Activated T-cell treated with anti-CD3 and anti-CD28 coated beads, Interleukin-2, amount 50 U/mL, for 48 hours (primary cell): Measurements from ENCODE around the gene CCDC15.

Experiments used
- DNase-seq, 2 experiments: peaks; one replicate each; pipeline ENCODE4 v3.0.0-alpha.2; 2020

CCDC15 gene, protein sequence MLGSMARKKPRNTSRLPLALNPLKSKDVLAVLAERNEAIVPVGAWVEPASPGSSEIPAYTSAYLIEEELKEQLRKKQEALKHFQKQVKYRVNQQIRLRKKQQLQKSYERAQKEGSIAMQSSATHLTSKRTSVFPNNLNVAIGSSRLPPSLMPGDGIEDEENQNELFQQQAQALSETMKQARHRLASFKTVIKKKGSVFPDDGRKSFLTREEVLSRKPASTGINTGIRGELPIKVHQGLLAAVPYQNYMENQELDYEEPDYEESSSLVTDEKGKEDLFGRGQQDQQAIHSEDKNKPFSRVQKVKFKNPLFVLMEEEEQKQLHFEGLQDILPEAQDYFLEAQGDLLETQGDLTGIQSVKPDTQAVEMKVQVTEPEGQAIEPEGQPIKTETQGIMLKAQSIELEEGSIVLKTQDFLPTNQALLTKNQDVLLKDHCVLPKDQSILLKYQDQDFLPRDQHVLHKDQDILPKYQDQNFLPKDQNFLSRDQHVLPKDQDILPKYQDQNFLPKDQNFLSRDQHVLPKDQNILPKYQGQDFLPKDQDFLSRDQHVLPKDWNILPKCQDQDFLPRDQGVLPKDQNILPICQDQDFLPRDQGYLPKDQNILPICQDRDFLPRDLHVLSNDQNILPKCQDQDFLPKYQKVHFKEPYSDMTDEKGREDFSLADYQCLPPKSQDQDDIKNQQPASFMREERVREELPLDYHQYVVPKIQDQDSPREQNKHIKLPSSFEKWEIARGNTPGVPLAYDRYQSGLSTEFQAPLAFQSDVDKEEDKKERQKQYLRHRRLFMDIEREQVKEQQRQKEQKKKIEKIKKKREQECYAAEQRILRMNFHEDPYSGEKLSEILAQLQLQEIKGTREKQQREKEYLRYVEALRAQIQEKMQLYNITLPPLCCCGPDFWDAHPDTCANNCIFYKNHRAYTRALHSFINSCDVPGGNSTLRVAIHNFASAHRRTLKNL

DNA sequence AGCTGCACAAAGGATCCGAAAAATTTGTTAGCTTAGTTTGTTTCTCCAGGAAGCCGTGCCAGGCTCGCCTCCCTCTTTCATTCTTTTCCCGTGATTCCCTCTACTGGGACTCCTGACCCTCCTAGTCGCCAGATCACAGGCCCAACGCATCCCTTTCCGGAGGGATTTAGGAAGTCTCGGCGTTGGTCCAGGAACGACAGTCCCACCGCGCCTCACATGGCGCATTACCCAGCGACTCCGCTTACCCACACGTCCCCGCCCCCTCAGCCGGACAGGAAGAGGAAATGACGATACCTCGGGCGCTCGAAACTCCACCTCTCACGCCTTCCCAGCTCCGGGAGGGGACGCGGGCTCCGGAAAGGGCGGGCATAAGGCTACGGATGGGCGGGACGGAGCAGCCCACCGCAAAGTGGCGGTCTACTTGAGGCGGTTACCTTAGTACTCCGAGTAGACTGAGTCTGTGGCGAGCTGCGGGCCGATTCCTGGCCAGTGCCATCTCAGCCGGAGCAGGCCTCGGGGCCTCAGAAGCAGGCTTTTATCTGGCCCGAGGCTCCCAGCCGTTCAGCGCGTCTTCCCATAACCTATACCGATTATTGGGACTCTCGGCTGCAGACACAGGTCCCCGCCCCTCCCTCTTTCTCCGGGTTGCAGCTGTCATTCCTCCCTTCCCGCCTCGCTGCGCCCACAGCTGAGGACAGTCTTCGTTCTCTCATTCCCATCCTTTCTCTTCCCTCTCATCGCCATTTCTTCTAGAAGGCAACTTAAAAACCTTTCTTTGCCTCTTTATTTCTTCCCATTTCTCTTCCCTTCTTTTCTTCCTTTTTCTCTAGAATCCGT, at the start of gene CCDC15:
Gene CCDC15, plus strand, starts transcription at position 450 of the 837 bp plus-strand sequence. CDS start 531 bp downstream, outside the sequence.
- peak; percentile 96 for DNase-seq

DNA sequence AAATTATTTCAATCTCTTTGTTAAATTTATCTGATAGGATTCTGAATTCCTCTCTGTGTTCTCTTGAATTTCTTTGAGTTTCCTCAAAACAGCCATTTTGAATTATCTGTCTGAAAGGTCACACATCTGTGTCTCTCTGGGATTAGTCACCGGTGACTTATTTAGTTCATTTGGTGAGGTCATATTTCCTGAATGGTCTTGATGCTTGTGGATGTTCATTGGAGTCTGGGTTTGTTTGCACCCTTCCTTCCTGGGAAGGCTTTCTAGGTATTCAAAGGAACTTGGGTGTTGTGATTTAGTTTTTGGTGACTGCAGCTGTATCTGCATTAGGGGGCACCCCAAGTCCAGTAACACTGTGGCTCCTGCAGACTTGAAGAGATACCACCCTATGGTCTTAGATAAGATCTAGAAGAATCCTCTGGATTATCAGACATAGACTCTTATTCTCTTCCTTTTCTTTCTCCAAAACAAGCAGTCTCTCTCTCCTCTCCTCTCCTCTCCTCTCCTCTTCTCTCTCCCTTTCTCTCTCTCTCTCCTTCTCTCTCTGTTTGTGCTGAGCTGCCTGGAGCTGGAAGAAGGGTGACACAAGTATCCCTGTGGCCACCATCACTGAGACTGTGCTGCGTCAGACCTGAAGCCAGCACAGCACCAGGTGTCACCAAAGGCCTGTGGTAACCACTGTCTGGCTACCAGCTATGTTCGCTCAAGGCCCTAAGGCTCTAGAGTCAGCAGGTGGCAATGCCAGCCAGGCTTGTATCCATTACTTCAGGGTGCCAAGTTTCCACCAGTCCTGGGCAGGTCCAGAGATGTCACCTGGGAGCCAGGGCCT, 38.2 kb upstream of the CCDC15 start:
- no peak for DNase-seq

DNA sequence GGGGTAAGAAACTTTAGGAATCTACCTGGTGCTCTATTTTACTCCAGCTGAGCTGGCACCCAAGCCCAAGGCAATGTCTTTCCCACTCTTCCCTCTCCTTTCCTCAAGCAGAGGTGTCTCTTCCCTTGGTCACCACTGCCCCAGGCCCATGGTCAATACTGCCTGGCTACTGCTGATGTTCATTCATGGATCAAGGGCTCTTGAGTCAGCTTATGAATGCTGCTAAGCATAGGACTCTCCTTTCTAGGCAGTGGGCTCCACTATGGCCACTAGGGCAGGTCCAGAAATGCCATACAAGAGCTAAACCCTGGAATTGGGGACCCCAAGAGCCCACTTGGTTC, 37.7 kb upstream of the CCDC15 start:
- no peak for DNase-seq

DNA sequence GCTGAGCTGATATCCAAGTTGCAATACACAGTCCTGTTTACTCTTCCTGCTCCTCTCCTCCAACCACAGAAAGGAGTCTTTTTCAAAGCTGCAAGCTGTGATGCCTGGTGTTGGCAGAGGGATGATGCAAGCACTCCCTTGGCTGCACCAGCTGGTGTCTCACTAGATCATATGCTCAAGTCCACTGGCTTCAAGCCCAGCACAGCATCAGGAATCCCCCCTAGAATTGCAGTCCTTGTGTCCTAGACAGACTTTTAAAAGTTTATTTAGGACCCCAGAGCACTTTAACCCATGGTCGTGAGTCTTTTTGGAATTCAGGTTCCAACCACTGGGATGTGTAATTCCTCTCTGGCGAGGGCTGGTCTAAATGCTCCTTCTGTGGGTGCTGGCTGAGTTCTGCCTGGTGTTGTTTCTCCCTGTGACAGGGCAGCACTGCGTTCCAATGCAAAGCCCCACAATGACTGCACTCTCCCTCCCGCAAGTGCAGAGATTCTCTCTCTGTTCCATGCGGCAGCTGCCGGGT, 36.8 kb upstream of the CCDC15 start:
- DNase-seq, result no peak

- DNase-seq, result no peak
These were observed 35.1 kb upstream of the CCDC15 start, which contains the start of gene HEPN1 for GRCh38 chr11:124918950-124919349. Gene HEPN1, plus strand, starts transcription at chr11:124919250.

DNA sequence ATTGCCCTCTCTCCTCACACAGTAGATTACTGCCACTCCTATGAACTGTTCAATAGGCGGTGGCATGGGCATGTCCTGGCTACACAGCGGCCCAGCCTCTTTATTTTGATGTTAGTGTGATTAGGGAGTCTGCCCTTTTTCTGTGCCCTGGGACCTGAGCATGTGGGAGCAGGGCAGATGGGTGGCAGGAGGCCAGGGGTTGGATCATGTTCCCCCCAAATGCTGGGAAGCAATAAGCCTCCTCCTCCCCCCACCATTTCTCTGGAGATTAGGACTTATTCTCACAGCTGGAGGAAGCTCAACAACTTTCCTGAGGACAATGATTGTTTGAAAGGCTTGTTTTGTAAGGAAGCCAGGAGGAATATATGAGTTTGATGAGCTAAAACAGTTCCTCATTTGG, 34.1 kb upstream of the CCDC15 start:
- no peak for DNase-seq

- no peak for DNase-seq
These were observed 33.6 kb upstream of the CCDC15 start for GRCh38 chr11:124920356-124920755.

DNA sequence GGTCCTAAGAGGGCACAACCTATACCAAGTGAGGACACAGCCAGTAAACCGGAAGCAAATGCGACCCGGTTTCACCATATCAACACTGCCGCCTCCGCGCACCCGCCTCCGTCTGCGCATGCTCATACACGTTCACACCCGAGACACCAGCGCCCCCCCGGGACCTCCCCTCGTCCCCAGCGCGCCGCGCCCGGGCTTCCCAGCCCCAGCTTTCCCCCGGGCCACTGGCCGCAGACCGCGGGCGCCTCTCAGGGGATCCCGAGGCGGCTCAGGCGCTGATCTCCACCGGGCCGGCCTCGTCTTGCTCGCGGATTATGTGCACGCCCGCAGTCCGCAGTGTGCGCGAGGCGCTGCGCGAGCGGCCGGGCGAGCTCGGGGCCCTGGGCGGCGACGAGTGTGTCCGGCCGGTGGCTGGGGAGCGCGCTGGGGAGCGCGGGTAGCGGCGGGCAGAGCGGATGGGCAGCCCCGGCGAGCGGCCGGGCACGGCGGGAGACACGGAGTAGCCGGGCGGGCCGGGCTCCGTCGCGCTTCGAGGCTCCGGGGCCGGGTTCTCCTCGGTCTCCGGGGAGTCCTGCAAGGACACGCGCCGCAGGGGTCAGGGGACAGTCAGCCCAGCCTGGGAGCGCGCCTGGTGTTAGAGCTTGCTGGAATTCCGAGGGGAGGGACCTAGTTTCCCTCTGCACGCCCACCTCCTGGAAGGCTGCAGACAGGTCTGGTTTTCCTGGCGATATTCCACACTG, 33.0 kb upstream of the CCDC15 start:
- peak; percentile 81 to 85 for DNase-seq

- DNase-seq, result no peak
These were observed 31.2 kb upstream of the CCDC15 start for GRCh38 chr11:124922831-124923230.

DNA sequence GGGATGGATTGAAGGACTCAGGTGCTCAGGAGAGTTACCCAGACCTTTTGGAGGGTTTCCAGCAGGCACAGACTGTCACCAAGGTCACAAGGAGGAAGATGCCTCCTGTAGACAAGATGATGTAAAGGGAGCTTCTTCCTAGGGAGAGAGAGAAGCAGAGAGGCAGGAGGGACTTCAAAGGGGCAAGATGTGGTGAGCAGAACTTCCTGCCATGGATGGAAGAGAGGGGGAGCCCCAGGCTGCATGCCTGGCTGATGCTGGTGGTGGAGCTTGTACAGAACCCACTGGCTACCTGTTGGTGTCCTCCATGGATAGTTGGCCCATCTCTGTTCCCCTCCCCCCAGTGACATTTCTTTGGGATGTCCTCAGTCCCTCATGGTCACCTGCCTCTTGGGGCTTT, 30.7 kb upstream of the CCDC15 start:
- no peak for DNase-seq

GRCh38 chr11:124928942-124929665, 24.9 kb upstream of the CCDC15 start:
- no peak for DNase-seq

DNA sequence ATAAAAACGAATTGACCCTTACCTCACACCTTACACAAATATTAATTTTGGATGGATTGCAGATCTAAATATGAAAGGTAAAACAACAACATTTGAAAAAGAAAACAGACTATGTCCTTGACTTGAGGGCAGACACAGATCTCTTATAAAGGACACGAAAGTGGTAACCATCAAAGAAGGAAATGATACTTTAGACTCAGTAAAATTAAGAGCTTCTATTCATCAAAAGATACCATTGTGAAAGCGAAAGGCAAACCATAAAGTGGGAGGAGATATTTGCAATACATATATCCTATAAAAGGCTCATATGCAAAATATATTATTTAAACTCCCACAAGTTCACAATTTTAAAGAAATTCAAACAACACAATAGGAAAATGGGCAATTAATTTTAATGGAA, 23.2 kb upstream of the CCDC15 start:
- no peak for DNase-seq

GRCh38 chr11:124934862-124935547, 19.0 kb upstream of the CCDC15 start:
- no peak for DNase-seq

GRCh38 chr11:124935548-124936514, 18.2 kb upstream of the CCDC15 start, which contains the start of gene HEPACAM:
Gene HEPACAM, minus strand, starts transcription at chr11:124936047. Its CDS starts 41 bp downstream, at chr11:124936006.
- DNase-seq, result no peak

- no peak for DNase-seq
These were observed 16.6 kb upstream of the CCDC15 start for GRCh38 chr11:124937336-124937935.

DNA sequence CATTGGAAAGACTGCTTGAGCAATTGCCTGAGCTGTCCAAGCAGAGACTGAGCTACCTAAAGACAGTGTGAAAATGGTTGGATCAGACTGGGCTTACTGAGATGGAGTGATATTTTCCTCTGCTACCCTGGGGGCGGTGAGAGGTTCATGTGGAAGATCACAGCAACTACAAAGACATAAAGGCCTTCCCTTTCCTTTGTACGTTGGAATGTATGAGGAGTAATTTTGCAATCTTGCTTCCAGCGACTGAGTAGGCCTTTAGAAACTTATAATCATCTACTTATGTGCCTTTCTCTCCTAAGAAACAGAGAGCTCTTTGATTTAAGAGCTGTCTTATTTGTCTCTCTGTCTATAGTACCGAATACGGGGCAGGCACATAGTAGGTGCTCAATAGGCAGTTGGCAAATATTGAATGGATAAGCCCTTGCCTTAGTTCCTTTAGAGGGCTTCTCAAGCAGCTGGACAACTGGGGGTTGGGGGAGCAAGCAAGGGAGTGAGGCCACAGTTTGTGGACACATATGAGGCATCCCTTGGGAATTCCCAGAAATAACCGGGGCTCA, 15.7 kb upstream of the CCDC15 start:
- DNase-seq, result no peak

GRCh38 chr11:124938970-124939369, 15.0 kb upstream of the CCDC15 start:
- no peak for DNase-seq
